ENCODE measurements around the gene ASPN.

Gene ASPN

GRCh38 chr9:92480291-92480771, 2.0 kb downstream of the ASPN start:
- DNase-seq: no peak
- H3K27ac ChIP-seq: no peak overlapping the region

GRCh38 chr9:92479346-92479745, 3.0 kb downstream of the ASPN start:
- no peak for DNase-seq
- in situ Hi-C loops (cut with HindIII; ENCODE audit: low pct_ligation_motif_present, low sequenced_read_pairs): no loop called here
- TF ChIP-seq, protein P1, sequence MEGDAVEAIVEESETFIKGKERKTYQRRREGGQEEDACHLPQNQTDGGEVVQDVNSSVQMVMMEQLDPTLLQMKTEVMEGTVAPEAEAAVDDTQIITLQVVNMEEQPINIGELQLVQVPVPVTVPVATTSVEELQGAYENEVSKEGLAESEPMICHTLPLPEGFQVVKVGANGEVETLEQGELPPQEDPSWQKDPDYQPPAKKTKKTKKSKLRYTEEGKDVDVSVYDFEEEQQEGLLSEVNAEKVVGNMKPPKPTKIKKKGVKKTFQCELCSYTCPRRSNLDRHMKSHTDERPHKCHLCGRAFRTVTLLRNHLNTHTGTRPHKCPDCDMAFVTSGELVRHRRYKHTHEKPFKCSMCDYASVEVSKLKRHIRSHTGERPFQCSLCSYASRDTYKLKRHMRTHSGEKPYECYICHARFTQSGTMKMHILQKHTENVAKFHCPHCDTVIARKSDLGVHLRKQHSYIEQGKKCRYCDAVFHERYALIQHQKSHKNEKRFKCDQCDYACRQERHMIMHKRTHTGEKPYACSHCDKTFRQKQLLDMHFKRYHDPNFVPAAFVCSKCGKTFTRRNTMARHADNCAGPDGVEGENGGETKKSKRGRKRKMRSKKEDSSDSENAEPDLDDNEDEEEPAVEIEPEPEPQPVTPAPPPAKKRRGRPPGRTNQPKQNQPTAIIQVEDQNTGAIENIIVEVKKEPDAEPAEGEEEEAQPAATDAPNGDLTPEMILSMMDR (IDR thresholded peaks at IDR 0.05; ENCODE audit: low read depth, low read length, missing control alignments): no peak

More at GRCh38 chr9:92480291-92480771, 2.0 kb downstream of the ASPN start:
- TF ChIP-seq, protein P1 (IDR thresholded peaks at IDR 0.05; ENCODE audit: low read depth, low read length, missing control alignments): no peak
- in situ Hi-C loops (cut with HindIII; ENCODE audit: low pct_ligation_motif_present, low sequenced_read_pairs): no loop called here
- H3K27me3 ChIP-seq (replicated peaks): no peaks in the 10 kb centered on the region
- no peaks in the 10 kb centered on the region for H3K36me3 ChIP-seq (replicated peaks)
- no peak overlapping the region for H3K4me3 ChIP-seq (ENCODE audit: low read depth, low read length)

GRCh38 chr9:92478783-92479182, 3.5 kb downstream of the ASPN start:
- no peaks in the 10 kb centered on the region for H3K36me3 ChIP-seq (replicated peaks)
- TF ChIP-seq, protein P1 (IDR thresholded peaks at IDR 0.05; ENCODE audit: low read depth, low read length, missing control alignments): no peak
- H3K27ac ChIP-seq: no peak overlapping the region
- no peak for DNase-seq
- no peak overlapping the region for H3K4me3 ChIP-seq (ENCODE audit: low read depth, low read length)
- no peaks in the 10 kb centered on the region for H3K27me3 ChIP-seq (replicated peaks)
- in situ Hi-C loops (cut with HindIII; ENCODE audit: low pct_ligation_motif_present, low sequenced_read_pairs): no loop called here

More at GRCh38 chr9:92479346-92479745, 3.0 kb downstream of the ASPN start:
- no peak overlapping the region for H3K27ac ChIP-seq
- no peaks in the 10 kb centered on the region for H3K36me3 ChIP-seq (replicated peaks)
- H3K4me3 ChIP-seq (ENCODE audit: low read depth, low read length): no peak overlapping the region
- no peaks in the 10 kb centered on the region for H3K27me3 ChIP-seq (replicated peaks)

- Histone ChIP-seq H3K36me3 (replicated peaks) (no peaks in the 10 kb centered on the region), H3K4me3 (ENCODE audit: low read depth, low read length) (no peak overlapping the region), H3K27ac (no peak overlapping the region), H3K27me3 (replicated peaks) (no peaks in the 10 kb centered on the region)
- in situ Hi-C loops (cut with HindIII; ENCODE audit: low pct_ligation_motif_present, low sequenced_read_pairs): no loop called here
- DNase-seq: no peak
- TF ChIP-seq, protein P1 (IDR thresholded peaks at IDR 0.05; ENCODE audit: low read depth, low read length, missing control alignments): no peak
Measured at GRCh38 chr9:92476962-92477361, 5.3 kb downstream of the ASPN start.

GRCh38 chr9:92474587-92474986, 7.7 kb downstream of the ASPN start:
- H3K4me3 ChIP-seq (ENCODE audit: low read depth, low read length): no peak overlapping the region
- H3K27ac ChIP-seq: no peak overlapping the region
- in situ Hi-C loops (cut with HindIII; ENCODE audit: low pct_ligation_motif_present, low sequenced_read_pairs): no loop called here
- TF ChIP-seq, protein P1 (IDR thresholded peaks at IDR 0.05; ENCODE audit: low read depth, low read length, missing control alignments): no peak
- H3K36me3 ChIP-seq (replicated peaks): no peaks in the 10 kb centered on the region
- DNase-seq: no peak
- H3K27me3 ChIP-seq (replicated peaks): no peaks in the 10 kb centered on the region

- H3K27me3 ChIP-seq (replicated peaks): no peaks in the 10 kb centered on the region
- no peaks in the 10 kb centered on the region for H3K36me3 ChIP-seq (replicated peaks)
- TF ChIP-seq, protein P1 (IDR thresholded peaks at IDR 0.05; ENCODE audit: low read depth, low read length, missing control alignments): no peak
- H3K27ac ChIP-seq: no peak overlapping the region
- in situ Hi-C loops (cut with HindIII; ENCODE audit: low pct_ligation_motif_present, low sequenced_read_pairs): no loop called here
- H3K4me3 ChIP-seq (ENCODE audit: low read depth, low read length): no peak overlapping the region
- DNase-seq: no peak
Measured at GRCh38 chr9:92468206-92468605, 14.1 kb downstream of the ASPN start.
